GM19468 (cell line): ENCODE measurements around the gene DUSP10.
A peak's percentile ranks its signal among the peaks of the same experiment; 100 is the strongest.

Experiments
- ATAC-seq: cut with Tn5 transposase; IDR thresholded peaks from one replicate; pipeline ENCODE4 v1.9.1; 2021; ENCODE audit warnings: mild to moderate bottlenecking, moderate library complexity, moderate number of reproducible peaks; ENCODE audit not compliant: unreplicated experiment; ENCODE audit errors: extremely low read depth

DUSP10 gene

GRCh38 chr1:221735999-221736398 lies 5.9 kb downstream of the DUSP10 start:
- ATAC-seq = no peak

GRCh38 chr1:221734187-221734586 lies 7.7 kb downstream of the DUSP10 start:
- ATAC-seq = no peak

GRCh38 chr1:221732052-221732451 lies 9.8 kb downstream of the DUSP10 start:
- no peak for ATAC-seq

- no peak for ATAC-seq
Measured at GRCh38 chr1:221729771-221730330, 12.0 kb downstream of the DUSP10 start.

- no peak for ATAC-seq
Measured at GRCh38 chr1:221728037-221728505, 13.8 kb downstream of the DUSP10 start.

- no peak for ATAC-seq
Measured at GRCh38 chr1:221727146-221728036, 14.5 kb downstream of the DUSP10 start.

- peak; percentile 61 for ATAC-seq
Measured at GRCh38 chr1:221725735-221726672, 15.9 kb downstream of the DUSP10 start.

- ATAC-seq = no peak
Measured at GRCh38 chr1:221724931-221725605, 16.8 kb downstream of the DUSP10 start.

- no peak for ATAC-seq
Measured at GRCh38 chr1:221723848-221724236, 18.0 kb downstream of the DUSP10 start.

- no peak for ATAC-seq
Measured at GRCh38 chr1:221723018-221723847, 18.7 kb downstream of the DUSP10 start.

- no peak for ATAC-seq
Measured at GRCh38 chr1:221722254-221723017, 19.5 kb downstream of the DUSP10 start.

GRCh38 chr1:221720545-221720944 lies 21.3 kb downstream of the DUSP10 start:
- no peak for ATAC-seq

- no peak for ATAC-seq
Measured at GRCh38 chr1:221719987-221720386, 21.9 kb downstream of the DUSP10 start.

GRCh38 chr1:221719278-221719597 lies 22.7 kb downstream of the DUSP10 start:
- no peak for ATAC-seq

- no peak for ATAC-seq
Measured at GRCh38 chr1:221718381-221719277, 23.3 kb downstream of the DUSP10 start.

- ATAC-seq = no peak
Measured at GRCh38 chr1:221717485-221717853, 24.4 kb downstream of the DUSP10 start.

GRCh38 chr1:221716713-221717484 lies 25.0 kb downstream of the DUSP10 start:
- no peak for ATAC-seq
